ENCODE data around the gene NOD2. TPM values are rescaled to one million over a fixed set of nuclear protein-coding genes. Genes with fewer than 3 reads are reported as not detected.

The NOD2 gene
- total and polyA plus RNA-seq, 2 of the 13 experiments (the other 11 are each of a cell fraction or from before 2014, with no cell fraction given): 0.27 to 0.81 TPM

DNA sequence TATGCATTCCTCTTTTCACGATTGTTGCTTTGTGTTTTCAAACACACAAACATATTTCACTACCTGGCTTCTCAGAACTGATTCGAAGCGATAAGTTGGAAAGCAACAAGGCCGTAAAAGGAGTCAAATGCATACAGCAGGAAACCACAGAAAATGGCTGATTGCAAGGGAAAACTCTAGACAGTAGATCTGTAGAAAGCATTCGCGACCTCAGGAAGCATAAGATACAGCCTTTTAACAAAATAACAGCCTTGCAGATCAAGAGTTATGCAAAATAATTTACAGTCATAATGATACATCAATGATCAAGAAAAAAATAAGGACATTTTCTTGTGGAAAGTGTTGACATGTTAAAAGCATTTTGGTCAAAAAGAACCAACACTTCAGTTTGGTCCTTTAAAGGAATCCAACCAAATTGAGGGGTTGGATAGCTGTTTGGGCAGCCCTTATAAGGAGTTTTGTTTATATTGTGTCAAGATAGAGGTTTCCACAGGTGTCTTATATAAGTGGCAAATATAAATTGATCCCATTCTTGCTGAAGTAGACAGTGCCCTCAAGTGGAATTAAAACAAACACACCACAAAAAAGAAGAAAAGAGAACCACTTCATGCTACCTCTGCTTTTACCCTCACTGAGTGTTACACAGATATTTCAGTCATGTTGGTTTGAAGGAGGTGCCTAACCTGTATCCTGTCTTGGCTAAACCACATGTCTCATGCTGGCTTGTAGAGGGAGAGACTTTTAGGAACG lies 54.0 kb downstream of the NOD2 start (continued):
- peak; percentile 58; the same call in 1 of the 2 replicates for TF ChIP-seq RAD21 (CRISPR knock-in tag; IDR thresholded peaks at IDR 0.05)
- TF ChIP-seq ZNF598 (CRISPR knock-in tag; IDR thresholded peaks at IDR 0.05; ENCODE audit: borderline replicate concordance): no peak
- no peak for TF ChIP-seq ZBTB1 (CRISPR knock-in tag; IDR thresholded peaks at IDR 0.05; ENCODE audit: borderline replicate concordance)
- no peak for TF ChIP-seq PCBP1 (IDR thresholded peaks at IDR 0.05; ENCODE audit: borderline replicate concordance, low read depth, low read length)
- TF ChIP-seq SNAPC2 (CRISPR knock-in tag; IDR thresholded peaks at IDR 0.05): no peak
- TF ChIP-seq GPBP1L1 (CRISPR knock-in tag; IDR thresholded peaks at IDR 0.05): no peak
- TF ChIP-seq, protein P1, sequence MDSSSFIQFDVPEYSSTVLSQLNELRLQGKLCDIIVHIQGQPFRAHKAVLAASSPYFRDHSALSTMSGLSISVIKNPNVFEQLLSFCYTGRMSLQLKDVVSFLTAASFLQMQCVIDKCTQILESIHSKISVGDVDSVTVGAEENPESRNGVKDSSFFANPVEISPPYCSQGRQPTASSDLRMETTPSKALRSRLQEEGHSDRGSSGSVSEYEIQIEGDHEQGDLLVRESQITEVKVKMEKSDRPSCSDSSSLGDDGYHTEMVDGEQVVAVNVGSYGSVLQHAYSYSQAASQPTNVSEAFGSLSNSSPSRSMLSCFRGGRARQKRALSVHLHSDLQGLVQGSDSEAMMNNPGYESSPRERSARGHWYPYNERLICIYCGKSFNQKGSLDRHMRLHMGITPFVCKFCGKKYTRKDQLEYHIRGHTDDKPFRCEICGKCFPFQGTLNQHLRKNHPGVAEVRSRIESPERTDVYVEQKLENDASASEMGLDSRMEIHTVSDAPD (CRISPR knock-in tag; IDR thresholded peaks at IDR 0.05): no peak
- no peak for TF ChIP-seq POLR2AphosphoS2 (IDR thresholded peaks at IDR 0.05; ENCODE audit: low read depth, low read length)
- TF ChIP-seq SAP130 (CRISPR knock-in tag; IDR thresholded peaks at IDR 0.05; ENCODE audit: low read depth): 0 out of 2 replicates have a peak, but pooled peaks have one; percentile 14
- no peak for TF ChIP-seq BRD4 (CRISPR knock-in tag; IDR thresholded peaks at IDR 0.05)
- TF ChIP-seq RXRB (CRISPR knock-in tag; IDR thresholded peaks at IDR 0.05; ENCODE audit: borderline replicate concordance): 0 out of 2 replicates have a peak, but pooled peaks have one; percentile 15
- no peak for TF ChIP-seq PHF20 (CRISPR knock-in tag; IDR thresholded peaks at IDR 0.05)
- TF ChIP-seq SRF (IDR thresholded peaks at IDR 0.05; ENCODE audit: low read depth, low read length): no peak
- TF ChIP-seq KLF12 (CRISPR knock-in tag; IDR thresholded peaks at IDR 0.05; ENCODE audit: borderline replicate concordance): no peak
- no peak for TF ChIP-seq TFDP2 (CRISPR knock-in tag; IDR thresholded peaks at IDR 0.05)
- TF ChIP-seq ZNF101 (CRISPR knock-in tag; IDR thresholded peaks at IDR 0.05; ENCODE audit: borderline replicate concordance, low read depth): no peak
- no peak for TF ChIP-seq PATZ1 (CRISPR knock-in tag; IDR thresholded peaks at IDR 0.05)
- TF ChIP-seq FOXP4 (CRISPR knock-in tag; IDR thresholded peaks at IDR 0.05): no peak
- TF ChIP-seq HDAC1 (CRISPR knock-in tag; IDR thresholded peaks at IDR 0.05): no peak
- TF ChIP-seq ZNF761 (CRISPR knock-in tag; conservative IDR thresholded peaks at IDR 0.05): no peak
- no peak for TF ChIP-seq REXO4 (CRISPR knock-in tag; IDR thresholded peaks at IDR 0.05; ENCODE audit: borderline replicate concordance)
- TF ChIP-seq ZNF83 (CRISPR knock-in tag; IDR thresholded peaks at IDR 0.05; ENCODE audit: borderline replicate concordance): no peak

Measured in HepG2 (cell line).